Progenitor cell of endocrine pancreas (in vitro differentiated cells): Measurements from ENCODE around the gene PF4V1. TPM values are rescaled to one million over a fixed set of nuclear protein-coding genes. Genes with fewer than 3 reads are reported as not detected.

Source experiments
- DNase-seq: peaks from one replicate; pipeline ENCODE4 v3.0.0; 2021; ENCODE audit warnings: low spot score; ENCODE audit not compliant: unreplicated experiment
- H3K27ac Mint-ChIP-seq: 2 replicates; pipeline ENCODE4 v1.8.0; 2021; ENCODE audit warnings: mild to moderate bottlenecking, moderate library complexity, mixed read lengths
- H3K27me3 Mint-ChIP-seq: 2 replicates; pipeline ENCODE4 v1.8.0; 2021; ENCODE audit warnings: mixed read lengths
- H3K36me3 Mint-ChIP-seq: 2 replicates; pipeline ENCODE4 v1.8.0; 2022; ENCODE audit warnings: mixed read lengths; ENCODE audit not compliant: insufficient read depth
- H3K4me1 Mint-ChIP-seq: 2 replicates; pipeline ENCODE4 v1.8.0; 2021; ENCODE audit warnings: low read depth, mixed read lengths
- H3K4me3 Mint-ChIP-seq: 2 replicates; pipeline ENCODE4 v1.8.0; 2021; ENCODE audit warnings: low read depth, mild to moderate bottlenecking, moderate library complexity, mixed read lengths
- H3K9me3 Mint-ChIP-seq: 2 replicates; pipeline ENCODE4 v1.8.0; 2021; ENCODE audit warnings: low read depth, mixed read lengths
- total RNA-seq: library from RNA; stranded (reverse); gene quantifications from 2 replicates; pipeline ENCODE4 v1.2.1, GENCODE V29; 2021
- TF ChIP-seq, protein P1 (sequence below): fragments of 200-600 bp; sonication (generic); IDR thresholded peaks from one replicate; pipeline ENCODE4 v1.5.0; 2021; ENCODE audit warnings: antibody characterized with exemption, mild to moderate bottlenecking; ENCODE audit not compliant: unreplicated experiment

The PF4V1 gene
- total RNA-seq, 1 donor from 2014 or later, result not detected

- TF ChIP-seq, protein P1, sequence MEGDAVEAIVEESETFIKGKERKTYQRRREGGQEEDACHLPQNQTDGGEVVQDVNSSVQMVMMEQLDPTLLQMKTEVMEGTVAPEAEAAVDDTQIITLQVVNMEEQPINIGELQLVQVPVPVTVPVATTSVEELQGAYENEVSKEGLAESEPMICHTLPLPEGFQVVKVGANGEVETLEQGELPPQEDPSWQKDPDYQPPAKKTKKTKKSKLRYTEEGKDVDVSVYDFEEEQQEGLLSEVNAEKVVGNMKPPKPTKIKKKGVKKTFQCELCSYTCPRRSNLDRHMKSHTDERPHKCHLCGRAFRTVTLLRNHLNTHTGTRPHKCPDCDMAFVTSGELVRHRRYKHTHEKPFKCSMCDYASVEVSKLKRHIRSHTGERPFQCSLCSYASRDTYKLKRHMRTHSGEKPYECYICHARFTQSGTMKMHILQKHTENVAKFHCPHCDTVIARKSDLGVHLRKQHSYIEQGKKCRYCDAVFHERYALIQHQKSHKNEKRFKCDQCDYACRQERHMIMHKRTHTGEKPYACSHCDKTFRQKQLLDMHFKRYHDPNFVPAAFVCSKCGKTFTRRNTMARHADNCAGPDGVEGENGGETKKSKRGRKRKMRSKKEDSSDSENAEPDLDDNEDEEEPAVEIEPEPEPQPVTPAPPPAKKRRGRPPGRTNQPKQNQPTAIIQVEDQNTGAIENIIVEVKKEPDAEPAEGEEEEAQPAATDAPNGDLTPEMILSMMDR, result no peak
- peaks cover 11% of the 10 kb centered on the region for H3K4me1 Mint-ChIP-seq
- no peaks in the 10 kb centered on the region for H3K9me3 Mint-ChIP-seq
- H3K4me3 Mint-ChIP-seq, result peak within 1 kb of the TSS; percentile 83
- peak; percentile 29 for DNase-seq
- H3K27ac Mint-ChIP-seq, result peak within 1 kb of the TSS; percentile 84
- H3K27me3 Mint-ChIP-seq, result peaks cover 51% of the 10 kb centered on the region
- H3K36me3 Mint-ChIP-seq, result no peaks in the 10 kb centered on the region
Observed at GRCh38 chr4:73869130-73870055, 16.3 kb downstream of the PF4V1 start, which contains the start of gene CXCL1. Gene CXCL1, plus strand, starts transcription at chr4:73869393. Its CDS starts 78 bp downstream, at chr4:73869471.

DNA sequence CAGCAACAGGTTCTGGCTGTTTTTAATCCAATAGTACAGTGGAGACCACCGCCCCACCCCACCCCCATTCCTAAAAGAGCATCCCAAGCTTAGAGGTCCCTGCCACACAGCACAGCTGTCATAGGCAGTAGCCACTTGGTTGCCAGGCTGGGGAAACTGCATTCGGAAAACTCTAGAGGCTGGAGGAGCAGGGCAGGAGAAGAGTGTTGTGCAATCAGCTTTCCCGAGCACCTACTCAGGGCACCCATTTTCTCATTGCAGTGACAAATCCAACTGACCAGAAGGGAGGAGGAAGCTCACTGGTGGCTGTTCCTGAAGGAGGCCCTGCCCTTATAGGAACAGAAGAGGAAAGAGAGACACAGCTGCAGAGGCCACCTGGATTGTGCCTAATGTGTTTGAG lies 17.2 kb downstream of the PF4V1 start:
- no peaks in the 10 kb centered on the region for H3K9me3 Mint-ChIP-seq
- TF ChIP-seq, protein P1, result no peak
- H3K36me3 Mint-ChIP-seq, result no peaks in the 10 kb centered on the region
- peaks cover 11% of the 10 kb centered on the region for H3K4me1 Mint-ChIP-seq
- H3K27ac Mint-ChIP-seq, result no peak overlapping the region
- no peak for DNase-seq
- H3K4me3 Mint-ChIP-seq, result peak overlapping the region; percentile 83
- peaks cover 55% of the 10 kb centered on the region for H3K27me3 Mint-ChIP-seq

- Mint-ChIP-seq H3K27ac (no peak overlapping the region), H3K9me3 (no peaks in the 10 kb centered on the region), H3K4me1 (peaks cover 11% of the 10 kb centered on the region), H3K36me3 (no peaks in the 10 kb centered on the region), H3K4me3 (peak overlapping the region; percentile 42), H3K27me3 (peaks cover 52% of the 10 kb centered on the region)
- DNase-seq, result no peak
- TF ChIP-seq, protein P1, result no peak
Observed at GRCh38 chr4:73870768-73871167, 17.7 kb downstream of the PF4V1 start.

DNA sequence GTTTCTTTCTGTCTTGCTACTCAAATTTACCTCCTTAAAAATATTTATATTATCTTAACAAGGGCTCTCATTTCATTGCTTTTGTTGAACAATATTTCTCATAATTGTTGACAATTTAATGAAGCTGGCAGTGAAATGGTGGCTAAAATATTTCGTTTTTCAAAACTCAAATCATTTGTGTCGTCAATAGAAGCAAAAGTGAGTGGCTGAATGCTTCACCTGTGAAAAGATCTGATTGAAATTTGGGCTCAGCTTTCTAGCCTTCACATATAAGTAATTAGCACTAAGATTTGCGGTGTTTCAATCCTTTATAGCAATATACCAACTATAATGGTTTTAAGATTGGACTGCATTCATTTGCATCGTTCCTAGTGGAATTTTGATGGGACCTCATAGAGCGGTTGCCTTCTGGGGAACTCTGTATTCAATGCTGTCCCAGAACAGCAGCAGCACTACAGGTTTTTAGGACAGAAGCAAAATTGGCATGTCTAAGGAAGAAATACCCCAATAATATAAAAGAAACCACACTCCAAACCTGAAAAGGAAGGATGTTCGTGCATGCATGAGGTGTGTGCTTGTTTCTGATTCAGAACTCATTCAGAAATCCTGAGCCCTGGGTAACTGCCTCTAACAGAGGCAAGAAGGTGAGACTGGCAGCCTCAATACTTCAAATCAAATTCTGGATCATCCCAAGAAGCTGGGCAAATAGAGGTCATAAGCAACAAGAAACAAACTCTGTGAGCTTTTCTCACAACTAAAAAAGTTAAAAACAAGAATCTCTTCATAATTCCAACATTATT lies 18.6 kb downstream of the PF4V1 start:
- no peaks in the 10 kb centered on the region for H3K9me3 Mint-ChIP-seq
- no peak overlapping the region for H3K27ac Mint-ChIP-seq
- no peak overlapping the region for H3K4me3 Mint-ChIP-seq
- peaks cover 51% of the 10 kb centered on the region for H3K27me3 Mint-ChIP-seq
- peaks cover 11% of the 10 kb centered on the region for H3K4me1 Mint-ChIP-seq
- no peaks in the 10 kb centered on the region for H3K36me3 Mint-ChIP-seq
- no peak for DNase-seq
- TF ChIP-seq, protein P1, result no peak
